A549 (cell line): ENCODE data around the gene CAPZA1.

Source experiments
- EHF ChIP-seq: fragments of 250-450 bp; sonication (Bioruptor Pico); IDR thresholded peaks from 2 replicates; pipeline ENCODE4 v1.5.0; 2020; ENCODE audit warnings: mild to moderate bottlenecking
- KDM1A ChIP-seq: fragments of 200-600 bp; sonication (generic); IDR thresholded peaks from 2 replicates; pipeline ENCODE4 v1.6.1; 2016; ENCODE audit warnings: low read depth, mild to moderate bottlenecking
- MAZ ChIP-seq: fragments of 150-350 bp; IDR thresholded peaks from 2 replicates; pipeline ENCODE4 v1.6.1; 2014; ENCODE audit warnings: antibody characterized with exemption, low read depth, low read length, borderline replicate concordance
- NR3C1 ChIP-seq: fragments of >200 bp; sonication (Bioruptor Twin); formaldehyde crosslinking; IDR thresholded peaks from 3 replicates; pipeline ENCODE4 v1.6.1; 2017
- POLR2A ChIP-seq: IDR thresholded peaks from 2 replicates; pipeline ENCODE4 v1.6.1; 2012; ENCODE audit warnings: mild to moderate bottlenecking, low read length
- RCOR1 ChIP-seq: fragments of 150-350 bp; IDR thresholded peaks from 2 replicates; pipeline ENCODE4 v1.6.1; 2014; ENCODE audit warnings: antibody characterized with exemption, low read length, low read depth
- TF ChIP-seq, protein P1 (sequence below): fragments of >200 bp; sonication (Bioruptor Twin); formaldehyde crosslinking; IDR thresholded peaks from 3 replicates; pipeline ENCODE4 v1.5.1; 2016
- TF ChIP-seq, protein P2 (sequence below): fragments of 450-650 bp; IDR thresholded peaks from 2 replicates; pipeline ENCODE4 v1.6.1; 2014; ENCODE audit warnings: antibody characterized with exemption

GRCh38 chr1:112706505-112707220 lies 87.0 kb downstream of the CAPZA1 start, which contains the start of gene RHOC:
- TF ChIP-seq POLR2A: peak; percentile 62
- no peak for TF ChIP-seq RCOR1
- TF ChIP-seq, protein P1, sequence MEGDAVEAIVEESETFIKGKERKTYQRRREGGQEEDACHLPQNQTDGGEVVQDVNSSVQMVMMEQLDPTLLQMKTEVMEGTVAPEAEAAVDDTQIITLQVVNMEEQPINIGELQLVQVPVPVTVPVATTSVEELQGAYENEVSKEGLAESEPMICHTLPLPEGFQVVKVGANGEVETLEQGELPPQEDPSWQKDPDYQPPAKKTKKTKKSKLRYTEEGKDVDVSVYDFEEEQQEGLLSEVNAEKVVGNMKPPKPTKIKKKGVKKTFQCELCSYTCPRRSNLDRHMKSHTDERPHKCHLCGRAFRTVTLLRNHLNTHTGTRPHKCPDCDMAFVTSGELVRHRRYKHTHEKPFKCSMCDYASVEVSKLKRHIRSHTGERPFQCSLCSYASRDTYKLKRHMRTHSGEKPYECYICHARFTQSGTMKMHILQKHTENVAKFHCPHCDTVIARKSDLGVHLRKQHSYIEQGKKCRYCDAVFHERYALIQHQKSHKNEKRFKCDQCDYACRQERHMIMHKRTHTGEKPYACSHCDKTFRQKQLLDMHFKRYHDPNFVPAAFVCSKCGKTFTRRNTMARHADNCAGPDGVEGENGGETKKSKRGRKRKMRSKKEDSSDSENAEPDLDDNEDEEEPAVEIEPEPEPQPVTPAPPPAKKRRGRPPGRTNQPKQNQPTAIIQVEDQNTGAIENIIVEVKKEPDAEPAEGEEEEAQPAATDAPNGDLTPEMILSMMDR: no peak
- no peak for TF ChIP-seq EHF (CRISPR knock-in tag)
- no peak for TF ChIP-seq KDM1A
- no peak for TF ChIP-seq NR3C1
- TF ChIP-seq MAZ: no peak
- TF ChIP-seq, protein P2, sequence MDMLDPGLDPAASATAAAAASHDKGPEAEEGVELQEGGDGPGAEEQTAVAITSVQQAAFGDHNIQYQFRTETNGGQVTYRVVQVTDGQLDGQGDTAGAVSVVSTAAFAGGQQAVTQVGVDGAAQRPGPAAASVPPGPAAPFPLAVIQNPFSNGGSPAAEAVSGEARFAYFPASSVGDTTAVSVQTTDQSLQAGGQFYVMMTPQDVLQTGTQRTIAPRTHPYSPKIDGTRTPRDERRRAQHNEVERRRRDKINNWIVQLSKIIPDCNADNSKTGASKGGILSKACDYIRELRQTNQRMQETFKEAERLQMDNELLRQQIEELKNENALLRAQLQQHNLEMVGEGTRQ: no peak
